Measurements from ENCODE around the gene ARL15.

DNA sequence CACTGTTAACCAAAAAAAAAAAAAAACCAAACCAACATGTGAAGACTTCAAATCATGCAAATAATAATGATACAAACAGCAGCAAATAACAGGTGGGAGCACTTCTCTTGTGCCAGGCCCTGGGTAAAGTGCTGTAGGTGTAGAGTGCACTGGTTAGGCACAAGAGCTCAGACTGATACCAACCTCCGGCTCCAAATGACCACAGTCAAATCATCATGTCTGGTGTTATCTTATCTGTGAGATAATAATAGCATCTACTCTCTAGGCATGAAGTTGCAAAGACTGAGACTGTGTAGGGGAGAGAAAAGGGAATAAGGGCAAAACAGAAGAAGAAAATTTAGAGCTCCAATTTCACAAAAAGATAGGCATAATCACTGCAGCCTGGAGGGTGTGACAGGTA, 159.5 kb downstream of the ARL15 start:
- TF ChIP-seq, protein P1, sequence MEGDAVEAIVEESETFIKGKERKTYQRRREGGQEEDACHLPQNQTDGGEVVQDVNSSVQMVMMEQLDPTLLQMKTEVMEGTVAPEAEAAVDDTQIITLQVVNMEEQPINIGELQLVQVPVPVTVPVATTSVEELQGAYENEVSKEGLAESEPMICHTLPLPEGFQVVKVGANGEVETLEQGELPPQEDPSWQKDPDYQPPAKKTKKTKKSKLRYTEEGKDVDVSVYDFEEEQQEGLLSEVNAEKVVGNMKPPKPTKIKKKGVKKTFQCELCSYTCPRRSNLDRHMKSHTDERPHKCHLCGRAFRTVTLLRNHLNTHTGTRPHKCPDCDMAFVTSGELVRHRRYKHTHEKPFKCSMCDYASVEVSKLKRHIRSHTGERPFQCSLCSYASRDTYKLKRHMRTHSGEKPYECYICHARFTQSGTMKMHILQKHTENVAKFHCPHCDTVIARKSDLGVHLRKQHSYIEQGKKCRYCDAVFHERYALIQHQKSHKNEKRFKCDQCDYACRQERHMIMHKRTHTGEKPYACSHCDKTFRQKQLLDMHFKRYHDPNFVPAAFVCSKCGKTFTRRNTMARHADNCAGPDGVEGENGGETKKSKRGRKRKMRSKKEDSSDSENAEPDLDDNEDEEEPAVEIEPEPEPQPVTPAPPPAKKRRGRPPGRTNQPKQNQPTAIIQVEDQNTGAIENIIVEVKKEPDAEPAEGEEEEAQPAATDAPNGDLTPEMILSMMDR (conservative IDR thresholded peaks at IDR 0.05 in 1 of 2, IDR thresholded peaks at IDR 0.05 in 1 of 2; ENCODE audit: extremely low read depth in 1 of 2, insufficient read depth in 1 of 2, low read depth in 1 of 2, low read length in 2 of 2): no peak
- no peak for TF ChIP-seq EZH2 (IDR thresholded peaks at IDR 0.05; ENCODE audit: borderline replicate concordance, low read length)
